HepG2 (cell line): ENCODE results near the gene BAHCC1. TPM values are rescaled to one million over a fixed set of nuclear protein-coding genes. Genes with fewer than 3 reads are reported as not detected.
A peak's percentile ranks its signal among the peaks of the same experiment; 100 is the strongest.

Experiments
- ATF3 ChIP-seq: sonication (generic); formaldehyde crosslinking; IDR thresholded peaks from 2 replicates; pipeline ENCODE4 v1.4.0; 2020; ENCODE audit warnings: missing genetic modification reagents
- DMTF1 ChIP-seq: sonication (generic); formaldehyde crosslinking; IDR thresholded peaks from 2 replicates; pipeline ENCODE4 v1.4.0; 2020; ENCODE audit warnings: mild to moderate bottlenecking, missing genetic modification reagents
- ELF1 ChIP-seq: sonication (generic); formaldehyde crosslinking; IDR thresholded peaks from 2 replicates; pipeline ENCODE4 v1.4.0; 2020; ENCODE audit warnings: missing genetic modification reagents
- ETS1 ChIP-seq: sonication (generic); formaldehyde crosslinking; IDR thresholded peaks from 2 replicates; pipeline ENCODE4 v1.4.0; 2020; ENCODE audit warnings: missing genetic modification reagents
- FIP1L1 ChIP-seq: fragments of 200-400 bp; formaldehyde crosslinking; IDR thresholded peaks from 2 replicates; pipeline ENCODE4 v1.6.1; 2018; ENCODE audit warnings: low read depth, mild to moderate bottlenecking, low read length, moderate library complexity, borderline replicate concordance; ENCODE audit not compliant: insufficient read depth
- FOXK2 ChIP-seq: fragments of 450-650 bp; IDR thresholded peaks from 2 replicates; pipeline ENCODE4 v1.6.1; 2016
- HDAC2 ChIP-seq: sonication (generic); formaldehyde crosslinking; IDR thresholded peaks from 2 replicates; pipeline ENCODE4 v1.4.0; 2020; ENCODE audit warnings: missing genetic modification reagents
- HMGXB3 ChIP-seq: sonication (generic); formaldehyde crosslinking; IDR thresholded peaks from 2 replicates; pipeline ENCODE4 v1.4.0; 2020; ENCODE audit warnings: missing genetic modification reagents, borderline replicate concordance
- KAT7 ChIP-seq: IDR thresholded peaks from 2 replicates; pipeline ENCODE4 v1.6.1; 2018; ENCODE audit warnings: borderline replicate concordance, missing compliant biosample characterization
- MTA1 ChIP-seq: sonication (generic); formaldehyde crosslinking; IDR thresholded peaks from 2 replicates; pipeline ENCODE4 v1.4.0; 2020; ENCODE audit warnings: missing genetic modification reagents, mild to moderate bottlenecking, borderline replicate concordance
- RBM39 ChIP-seq: fragments of 200-400 bp; formaldehyde crosslinking; IDR thresholded peaks from one replicate; pipeline ENCODE4 v1.6.1; 2018; ENCODE audit warnings: antibody characterized with exemption, mild to moderate bottlenecking, low read depth, low read length; ENCODE audit not compliant: poor library complexity, severe bottlenecking
- SALL2 ChIP-seq: sonication (generic); formaldehyde crosslinking; IDR thresholded peaks from 2 replicates; pipeline ENCODE4 v1.8.1; 2023; ENCODE audit warnings: mild to moderate bottlenecking, missing genetic modification reagents, inconsistent platforms
- TRAFD1 ChIP-seq: sonication (generic); formaldehyde crosslinking; IDR thresholded peaks from 2 replicates; pipeline ENCODE4 v1.5.1; 2020; ENCODE audit warnings: missing genetic modification reagents, mild to moderate bottlenecking, borderline replicate concordance
- U2AF1 ChIP-seq: fragments of 200-400 bp; formaldehyde crosslinking; optimal IDR thresholded peaks from 2 replicates; pipeline ENCODE3; 2017; ENCODE audit warnings: mild to moderate bottlenecking, low read depth, low read length
- ZNF230 ChIP-seq: sonication (generic); formaldehyde crosslinking; IDR thresholded peaks from 2 replicates; pipeline ENCODE4 v1.4.0; 2020; ENCODE audit warnings: mild to moderate bottlenecking, missing genetic modification reagents
- ZNF713 ChIP-seq: sonication (generic); formaldehyde crosslinking; IDR thresholded peaks from 2 replicates; pipeline ENCODE4 v1.4.0; 2020; ENCODE audit warnings: mild to moderate bottlenecking, missing genetic modification reagents
- polyA plus RNA-seq, 8 experiments: library from polyadenylated mRNA; depleted of rRNA in 3 of 8; stranded (reverse) in 7 of 8; unstranded in 1 of 8; fragments of >200 nt; fragmentation: Illumina TruSeq in 4 of 8; extraction: Trizol in 4 of 8; gene quantifications; 2 replicates each; pipeline versions ENCODE4 v1.2.1 to v1.2.3, GENCODE V29; 2011 to 2016; ENCODE audit warnings: low read depth in 4 of 8, missing spikeins in 1 of 8, mixed read lengths in 1 of 8; ENCODE audit not compliant: insufficient read depth in 1 of 8
- total RNA-seq, 5 experiments: library from RNA; depleted of rRNA; stranded (reverse); fragments of >200 nt; fragmentation: Illumina TruSeq; extraction: Trizol; gene quantifications; 2 replicates each; pipeline ENCODE4 v1.2.3, GENCODE V29; 2016; ENCODE audit warnings: low read depth in 1 of 5

The BAHCC1 gene
- total and polyA plus RNA-seq, 2 of the 13 experiments (the other 11 are each of a cell fraction or from before 2014, with no cell fraction given): 1.4 to 1.7 TPM

- TF ChIP-seq ATF3 (CRISPR knock-in tag) (0 out of 2 replicates have a peak, but pooled peaks have one; percentile 27), TRAFD1 (CRISPR knock-in tag) (no peak), FOXK2 (no peak), U2AF1 (peak; percentile 69), MTA1 (0 out of 2 replicates have a peak, but pooled peaks have one; percentile 2), SALL2 (no peak; the same call in 1 of the 2 replicates), HDAC2 (0 out of 2 replicates have a peak, but pooled peaks have one; percentile 12), HMGXB3 (CRISPR knock-in tag) (0 out of 2 replicates have a peak, but pooled peaks have one; percentile 42), RBM39 (no peak), KAT7 (CRISPR knock-in tag) (no peak), ETS1 (no peak), ELF1 (CRISPR knock-in tag) (peak; percentile 72), ZNF713 (CRISPR knock-in tag) (no peak), ZNF230 (CRISPR knock-in tag) (0 out of 2 replicates have a peak, but pooled peaks have one; percentile 29), DMTF1 (CRISPR knock-in tag) (no peak), FIP1L1 (no peak)
Measured at GRCh38 chr17:81349397-81350319, 45.6 kb upstream of the BAHCC1 start (continued).
